GM19328 (cell line): ENCODE data around the gene PRR18.

Experiments
- ATAC-seq: cut with Tn5 transposase; IDR thresholded peaks from one replicate; pipeline ENCODE4 v1.9.1; 2021; ENCODE audit warnings: mild to moderate bottlenecking, moderate library complexity; ENCODE audit not compliant: unreplicated experiment

Gene PRR18

GRCh38 chr6:166334878-166335277 lies 26.7 kb upstream of the PRR18 start:
- ATAC-seq: no peak

DNA sequence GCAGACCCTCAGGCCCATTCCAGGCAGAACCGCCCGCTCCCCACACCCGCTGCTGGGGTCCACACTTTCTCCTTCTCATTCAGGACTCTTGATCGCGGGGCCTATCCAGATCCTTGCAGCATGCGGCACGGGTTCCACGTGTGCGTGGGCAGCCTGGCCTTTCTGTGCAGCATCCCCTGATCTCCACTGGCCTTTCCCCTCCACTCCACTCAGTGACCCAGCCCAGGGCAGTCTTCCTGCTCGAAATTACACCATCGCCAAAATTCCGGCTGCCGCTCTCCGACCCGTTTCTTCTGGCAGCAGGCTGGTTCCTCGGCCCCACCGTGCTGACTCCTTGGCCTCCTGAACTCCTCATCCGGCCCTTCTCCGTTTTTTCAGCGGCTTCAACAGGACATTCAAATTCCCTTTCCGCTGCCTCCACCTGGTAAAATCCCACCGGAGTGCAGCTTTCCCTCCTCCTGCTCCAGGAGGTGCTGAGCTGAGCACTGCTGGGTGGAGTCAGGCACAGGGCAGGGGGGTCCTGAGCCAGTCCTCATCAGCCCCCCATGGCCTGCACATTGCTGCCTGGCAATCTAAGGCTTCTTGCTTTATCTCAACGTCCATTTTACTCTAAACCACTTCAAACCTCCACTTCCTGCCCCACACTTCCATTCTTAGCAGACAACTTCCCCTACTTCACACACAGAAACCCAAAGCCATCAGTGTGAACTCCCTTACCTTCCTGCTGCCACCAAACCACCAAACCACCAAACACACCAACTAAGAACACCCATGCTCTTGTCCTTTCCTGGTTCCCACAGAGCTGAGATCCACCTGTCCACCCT lies 25.2 kb upstream of the PRR18 start:
- peak; percentile 77 for ATAC-seq

GRCh38 chr6:166331503-166332415 lies 23.6 kb upstream of the PRR18 start:
- no peak for ATAC-seq

- no peak for ATAC-seq
Observed at GRCh38 chr6:166330612-166331011, 22.4 kb upstream of the PRR18 start.

DNA sequence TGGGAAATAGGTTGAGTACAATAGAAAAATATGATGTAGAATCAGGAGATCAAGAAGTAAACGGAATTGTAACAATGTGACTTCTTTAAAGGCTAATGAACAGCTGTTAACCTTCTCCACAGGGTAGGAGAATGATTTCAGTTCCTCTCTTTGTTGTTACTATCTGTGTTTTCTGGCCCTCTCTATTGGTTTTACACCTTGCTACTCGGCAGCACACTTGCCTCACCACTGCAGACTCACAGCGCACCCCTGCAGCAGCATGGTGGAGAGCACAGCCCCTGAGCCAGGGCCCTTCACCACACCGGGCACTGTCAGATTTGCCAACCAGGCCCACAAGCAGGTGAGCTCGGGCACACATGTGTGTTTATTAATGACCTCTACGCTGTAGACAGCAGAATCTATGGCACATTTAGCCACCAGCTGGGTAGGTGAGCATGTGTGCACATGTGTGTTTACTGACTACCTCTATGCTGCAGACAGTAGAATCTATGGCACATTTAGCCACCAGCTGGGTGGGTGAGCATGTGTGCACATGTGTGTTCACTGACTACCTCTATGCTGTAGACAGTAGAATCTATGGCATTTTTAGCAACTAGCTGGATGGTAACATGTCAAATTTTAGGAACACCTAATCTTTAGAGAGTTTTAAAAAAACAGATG lies 17.3 kb upstream of the PRR18 start:
- no peak for ATAC-seq

DNA sequence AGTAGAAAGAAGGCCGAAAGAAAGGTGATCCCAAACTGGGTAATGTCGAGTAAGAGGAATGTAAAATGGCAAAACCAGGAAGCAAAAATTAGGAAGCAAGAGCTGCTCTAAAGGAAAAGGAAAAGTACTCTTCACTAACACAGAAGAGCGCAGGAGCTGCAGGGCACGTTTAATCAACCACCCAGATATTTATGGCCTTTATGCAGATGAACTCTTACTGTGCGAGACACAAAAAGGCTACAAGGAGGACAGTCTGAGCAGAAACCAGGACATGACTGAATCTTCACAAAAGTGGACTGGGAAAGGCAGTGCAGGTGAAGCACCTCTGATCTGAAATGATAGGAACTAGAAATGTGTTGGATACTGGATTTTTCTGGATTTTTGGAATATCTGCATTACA lies 15.2 kb upstream of the PRR18 start:
- no peak for ATAC-seq

GRCh38 chr6:166318649-166319600 lies 10.7 kb upstream of the PRR18 start:
- no peak for ATAC-seq

DNA sequence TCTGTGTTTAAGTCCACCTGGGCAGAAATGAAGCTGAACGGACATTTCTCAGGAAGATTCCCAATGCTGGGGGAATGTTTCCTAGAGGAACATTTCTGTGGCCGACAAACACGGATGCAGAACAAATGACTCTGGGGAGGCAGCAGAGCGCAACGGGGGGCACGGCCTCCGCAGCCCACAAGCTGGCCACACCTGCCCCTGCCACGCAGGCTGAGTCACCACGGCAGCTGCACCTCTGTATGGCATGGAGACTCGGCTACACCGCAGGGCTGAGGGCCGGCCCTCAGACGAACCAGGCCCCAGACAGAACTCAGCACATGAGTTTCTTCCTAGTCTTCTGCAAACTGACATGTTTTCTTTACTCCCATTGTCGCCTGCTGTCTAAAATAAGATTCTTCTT lies 10.0 kb upstream of the PRR18 start:
- no peak for ATAC-seq

DNA sequence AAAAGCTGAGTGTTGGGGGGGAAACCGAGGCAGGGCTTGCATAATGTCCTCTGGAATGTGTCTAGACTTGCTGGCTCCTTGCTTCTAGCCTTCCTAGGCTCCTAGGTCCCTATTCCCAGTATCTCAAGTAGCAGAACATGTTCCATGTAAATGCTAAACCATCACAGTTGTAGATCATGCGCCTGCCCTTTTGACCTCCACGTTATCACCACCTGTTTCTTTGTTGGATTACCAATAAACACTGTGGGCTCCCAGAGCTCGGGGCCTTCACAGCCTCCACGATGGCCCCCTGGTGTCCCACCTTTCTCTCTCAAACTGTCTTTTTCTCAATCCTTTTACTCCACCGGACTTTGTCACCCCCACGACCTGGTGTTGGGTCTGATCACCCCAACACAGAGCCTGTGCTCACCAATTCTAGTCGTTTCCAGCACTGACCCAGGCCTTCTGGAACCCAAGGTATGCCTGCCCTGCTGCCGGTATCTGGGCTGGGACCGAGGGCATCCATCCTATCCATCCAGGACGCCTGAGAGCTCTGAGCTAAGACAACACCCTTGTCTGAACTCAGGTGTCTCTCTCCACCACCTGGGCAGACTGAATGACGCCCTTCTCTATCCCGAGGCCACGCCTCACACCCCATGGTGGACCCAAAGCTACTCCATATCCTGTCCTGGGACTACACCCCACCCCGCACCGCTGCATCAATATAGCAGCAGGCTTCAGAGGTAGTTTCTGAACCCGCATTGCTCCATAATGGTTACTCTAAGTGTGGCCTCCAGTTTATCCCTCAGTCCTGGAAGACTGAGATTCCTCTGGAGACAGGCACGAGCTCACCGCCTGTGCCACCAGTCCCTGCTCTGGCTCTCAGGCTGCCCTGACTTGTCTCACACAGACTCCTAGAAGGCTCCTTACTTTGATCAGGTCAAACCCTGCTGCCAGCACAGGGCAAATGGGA lies 9.3 kb upstream of the PRR18 start:
- no peak for ATAC-seq

GRCh38 chr6:166315436-166315835 lies 7.2 kb upstream of the PRR18 start:
- ATAC-seq: no peak

GRCh38 chr6:166314454-166314853 lies 6.3 kb upstream of the PRR18 start:
- ATAC-seq: no peak

DNA sequence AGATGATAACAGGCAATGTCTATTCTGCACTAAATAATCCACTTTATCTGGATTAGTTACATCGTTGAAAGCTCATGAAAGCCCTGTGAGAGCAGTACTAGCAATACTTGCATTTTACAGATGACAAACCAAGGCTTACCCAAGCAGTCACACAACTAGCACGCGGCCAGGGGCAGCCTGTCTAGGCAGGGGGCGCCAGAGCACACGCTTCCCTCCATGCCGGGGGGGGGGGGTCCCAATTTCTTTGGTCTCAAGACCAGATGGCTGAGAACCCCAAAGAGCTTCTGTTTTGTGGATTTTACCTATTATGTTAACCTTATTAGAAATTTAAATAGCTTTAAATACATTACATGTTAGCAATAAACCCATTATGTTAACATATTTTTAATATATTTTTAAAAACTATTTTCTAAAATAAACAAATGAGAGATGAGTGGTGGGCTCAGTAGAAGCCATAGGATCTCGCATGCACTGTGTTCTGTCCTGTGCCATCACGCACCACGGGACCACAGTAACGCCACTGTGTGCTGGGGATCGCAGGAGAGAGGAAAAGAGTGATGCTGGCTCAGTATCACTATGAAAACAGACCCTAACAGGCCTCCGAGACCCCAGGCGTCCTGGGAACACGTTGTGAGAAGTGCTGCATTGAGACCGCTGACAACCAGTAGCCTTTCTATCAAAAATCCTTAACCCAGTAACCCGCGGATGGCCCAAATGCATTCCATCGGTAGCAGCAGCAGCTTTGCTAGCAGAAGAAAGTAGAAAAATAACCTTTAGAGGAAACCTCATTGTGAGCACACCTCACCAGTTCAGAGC lies 5.3 kb upstream of the PRR18 start:
- peak; percentile 81 for ATAC-seq

DNA sequence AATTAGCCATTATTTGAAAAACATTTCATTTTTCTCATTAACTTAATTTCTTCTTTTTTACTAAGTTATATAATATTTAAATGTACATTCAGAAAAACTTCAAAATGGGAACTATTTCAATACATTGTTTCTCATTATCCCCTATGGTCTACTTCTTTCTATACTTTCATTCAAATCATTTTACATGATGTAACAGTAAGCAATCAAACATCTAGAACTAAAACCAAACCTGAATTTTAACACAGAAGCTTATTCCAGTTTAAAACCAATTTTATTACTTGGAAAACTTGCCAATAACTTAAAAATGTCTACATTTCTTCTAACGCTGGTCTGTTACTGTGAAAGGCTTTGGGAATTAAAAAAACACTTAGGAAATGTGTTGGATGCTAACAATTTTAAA lies 4.6 kb upstream of the PRR18 start:
- no peak for ATAC-seq

- ATAC-seq: no peak
Observed at GRCh38 chr6:166310634-166311033, 2.4 kb upstream of the PRR18 start.

DNA sequence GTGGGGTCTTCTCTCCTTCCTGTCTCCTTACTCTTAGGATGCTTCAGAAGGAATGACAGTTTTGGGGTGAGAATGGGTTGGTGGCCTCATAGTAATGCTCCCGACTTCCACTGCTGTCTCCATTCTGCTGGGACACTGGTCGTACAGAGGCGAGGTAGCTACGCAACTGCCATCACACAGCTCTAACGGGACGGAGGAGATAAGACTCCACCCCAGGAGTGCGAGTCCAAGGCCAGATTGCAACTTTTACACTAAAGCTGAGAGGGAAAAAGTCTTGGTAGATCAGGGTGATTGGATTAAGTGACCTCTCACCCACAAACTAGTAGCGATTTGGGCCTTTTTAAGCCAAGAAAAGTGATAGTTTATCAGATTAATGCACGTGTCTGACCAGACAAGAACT lies 1.8 kb upstream of the PRR18 start:
- no peak for ATAC-seq

DNA sequence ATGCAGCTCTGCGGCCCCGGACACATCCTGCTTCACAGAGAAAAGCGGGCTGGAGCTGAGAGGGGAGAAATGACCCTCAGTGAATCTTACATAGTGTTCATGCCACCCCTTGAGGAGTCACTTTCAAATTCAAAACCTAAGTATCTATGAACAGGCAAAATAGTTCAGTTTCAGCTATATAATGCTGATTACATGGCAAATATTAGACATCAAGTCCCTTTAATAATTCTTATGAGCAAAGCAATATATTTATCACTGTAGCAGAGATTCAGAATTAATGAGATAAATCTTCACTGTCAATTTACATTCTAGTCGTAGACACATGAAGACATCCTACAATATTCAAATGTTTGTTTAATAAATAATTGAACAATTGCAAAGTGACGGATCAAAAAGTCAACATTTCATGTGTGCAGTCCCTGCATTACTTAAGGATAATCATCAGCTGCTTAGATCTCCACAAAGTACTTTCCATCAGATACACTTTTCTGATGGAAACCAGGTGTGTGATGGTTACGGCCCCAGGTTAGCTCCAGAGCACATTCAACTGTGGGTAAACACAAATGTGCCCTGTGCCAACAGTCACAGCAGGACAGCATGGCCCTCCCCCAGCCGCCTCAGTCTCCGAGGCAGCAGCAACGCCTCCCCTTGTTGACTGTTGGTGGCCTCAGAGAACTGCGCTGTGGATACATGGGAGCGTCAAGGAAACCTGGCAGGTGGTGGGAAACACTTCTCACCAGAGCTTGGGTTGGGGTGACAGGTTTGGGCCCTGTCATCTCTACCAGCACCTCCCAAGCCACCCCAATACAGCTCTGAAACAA lies 787 bp upstream of the PRR18 start:
- no peak for ATAC-seq
